Prostate gland (tissue), 2 donors: ENCODE measurements around the gene BCAN. TPM values are rescaled to one million over a fixed set of nuclear protein-coding genes. Genes with fewer than 3 reads are reported as not detected.
A peak's percentile ranks its signal among the peaks of the same experiment; 100 is the strongest.

Experiments
- DNase-seq: peaks from one replicate; pipeline ENCODE4 v3.0.0-alpha.2; 2019; ENCODE audit warnings: low spot score
- H3K27ac ChIP-seq, 2 donors: fragments of 200-600 bp; sonication (generic); 2 replicates each; pipeline ENCODE4 v1.5.1; 2017 to 2019
- H3K27me3 ChIP-seq: fragments of 200-600 bp; sonication (generic); replicated peaks from 2 replicates; pipeline ENCODE4 v1.5.1; 2019; ENCODE audit not compliant: insufficient read depth
- H3K36me3 ChIP-seq, 2 donors: fragments of 200-600 bp; sonication (generic); 1 replicate in 1 of 2; 2 replicates in 1 of 2; pipeline versions ENCODE4 v1.5.1 to v1.8.1; 2017 to 2019
- H3K4me1 ChIP-seq: fragments of 200-600 bp; sonication (generic); replicated peaks from 2 replicates; pipeline ENCODE4 v1.5.1; 2019
- H3K4me3 ChIP-seq, 2 donors: fragments of 200-600 bp; sonication (generic); 2 replicates each; pipeline ENCODE4 v1.5.1; 2017 to 2019
- H3K9me3 ChIP-seq: fragments of 200-600 bp; sonication (generic); 2 replicates; pipeline ENCODE4 v1.5.1; 2017
- CTCF ChIP-seq, 4 experiments: fragments of 200-600 bp in 2 of 4; fragments of 450-650 bp in 2 of 4; sonication (generic) in 2 of 4; IDR thresholded peaks; 1 replicate in 3 of 4; 2 replicates in 1 of 4; pipeline ENCODE4 v1.5.1; 2016 to 2019; ENCODE audit warnings: antibody characterized with exemption in 4 of 4, mild to moderate bottlenecking in 2 of 4, moderate library complexity in 2 of 4
- POLR2A ChIP-seq: fragments of 450-650 bp; IDR thresholded peaks from one replicate; pipeline ENCODE4 v1.6.1; 2016; ENCODE audit warnings: antibody characterized with exemption, mild to moderate bottlenecking
- POLR2AphosphoS5 ChIP-seq: sonication (generic); formaldehyde crosslinking; IDR thresholded peaks from one replicate; pipeline ENCODE4 v1.6.1; 2017; ENCODE audit warnings: antibody characterized with exemption
- WGBS: methylation state at CpG from one replicate; pipeline ENCODE4 v1.1.5; 2018; 5-methylcytosine and 5-hydroxymethylcytosine counted together
- intact Hi-C: fragments of 100-400 bp; cut with DNase I; formaldehyde crosslinking; loops from one replicate; pipeline ENCODE4 v1.14.2; 2022
- total RNA-seq, 2 donors: library from RNA; depleted of rRNA; stranded (reverse); fragments of >200 nt; gene quantifications; one replicate each; pipeline ENCODE4 v1.1.0, GENCODE V29; 2016

The BCAN gene
- total RNA-seq, 2 donors from 2014 or later, result 4.9 TPM; not detected in 1

- intact Hi-C loops, result loop anchor here (10.0 kb wide), 1 partner anchor 170 kb away; the partner anchor contains the start of gene NTRK1
- TF ChIP-seq POLR2A (no peak), CTCF (IDR thresholded peaks at IDR 0.05) (no peak), POLR2AphosphoS5 (no peak)
- H3K36me3 ChIP-seq, result no peaks in the 10 kb centered on the region
- H3K27me3 ChIP-seq, result peaks cover 4% of the 10 kb centered on the region
- H3K4me1 ChIP-seq, result peaks cover 8% of the 10 kb centered on the region
- H3K9me3 ChIP-seq, result no peaks in the 10 kb centered on the region
- peak overlapping the region in 1 of 2 donors; percentile 54 for H3K27ac ChIP-seq
- WGBS, result 55% methylated on average over 5 of the region's 5 CpGs
- no peak for DNase-seq
- no peak overlapping the region for H3K4me3 ChIP-seq
Observed at GRCh38 chr1:156694690-156694962, 52.7 kb downstream of the BCAN start.

- no peaks in the 10 kb centered on the region for H3K9me3 ChIP-seq
- 65% methylated on average over 8 of the region's 8 CpGs for WGBS
- H3K27ac ChIP-seq, result no peak overlapping the region
- H3K4me3 ChIP-seq, result no peak overlapping the region
- TF ChIP-seq POLR2AphosphoS5 (no peak), CTCF (IDR thresholded peaks at IDR 0.05) (no peak), POLR2A (no peak)
- no peak for DNase-seq
- no peaks in the 10 kb centered on the region for H3K36me3 ChIP-seq
- H3K27me3 ChIP-seq, result no peaks in the 10 kb centered on the region
- peaks cover 8% of the 10 kb centered on the region for H3K4me1 ChIP-seq
- intact Hi-C loops, result loop anchor here (10.0 kb wide), 1 partner anchor 168 kb away; the partner anchor contains the start of gene NTRK1
Observed at GRCh38 chr1:156696755-156697154, 54.8 kb downstream of the BCAN start.

- no peak for TF ChIP-seq CTCF (IDR thresholded peaks at IDR 0.05)
- TF ChIP-seq POLR2AphosphoS5, result no peak
- TF ChIP-seq POLR2A, result no peak
- no peak overlapping the region for H3K27ac ChIP-seq
- H3K9me3 ChIP-seq, result no peaks in the 10 kb centered on the region
- peaks cover 7% of the 10 kb centered on the region for H3K4me1 ChIP-seq
- no peak for DNase-seq
- no peaks in the 10 kb centered on the region for H3K36me3 ChIP-seq
- no peak overlapping the region for H3K4me3 ChIP-seq
- 64% methylated on average over 8 of the region's 8 CpGs for WGBS
- no peaks in the 10 kb centered on the region for H3K27me3 ChIP-seq
- intact Hi-C loops, result loop anchor here (10.0 kb wide), 1 partner anchor 167 kb away; the partner anchor contains the start of gene NTRK1
Observed at GRCh38 chr1:156697481-156697880, 55.6 kb downstream of the BCAN start.

- Histone ChIP-seq H3K9me3 (no peaks in the 10 kb centered on the region), H3K4me1 (no peaks in the 10 kb centered on the region), H3K4me3 (no peak overlapping the region), H3K27ac (no peak overlapping the region), H3K27me3 (no peaks in the 10 kb centered on the region), H3K36me3 (no peaks in the 10 kb centered on the region)
- intact Hi-C loops, result loop anchor here (10.0 kb wide), 1 partner anchor 166 kb away; the partner anchor contains the start of gene NTRK1
- TF ChIP-seq CTCF (IDR thresholded peaks at IDR 0.05) (no peak), POLR2A (no peak), POLR2AphosphoS5 (no peak)
- WGBS, result 86% methylated on average over 1 of the region's 1 CpG
- DNase-seq, result no peak
Observed at GRCh38 chr1:156698995-156699394, 57.1 kb downstream of the BCAN start.

GRCh38 chr1:156700736-156701531 lies 59.0 kb downstream of the BCAN start:
- H3K27ac ChIP-seq, result no peak overlapping the region
- 58% methylated on average over 6 of the region's 8 CpGs for WGBS
- H3K36me3 ChIP-seq, result no peaks in the 10 kb centered on the region
- no peak for DNase-seq
- intact Hi-C loops, result no loop called here
- H3K4me3 ChIP-seq, result no peak overlapping the region
- peaks cover 10% of the 10 kb centered on the region for H3K4me1 ChIP-seq
- no peaks in the 10 kb centered on the region for H3K27me3 ChIP-seq
- TF ChIP-seq POLR2AphosphoS5 (no peak), CTCF (IDR thresholded peaks at IDR 0.05) (no peak), POLR2A (no peak)
- no peaks in the 10 kb centered on the region for H3K9me3 ChIP-seq
